HEK293 (cell line): ENCODE measurements around the gene SOAT2.

Source experiments
- BCL11A ChIP-seq: fragments of 450-650 bp; formaldehyde crosslinking; IDR thresholded peaks from 2 replicates; pipeline ENCODE4 v1.5.1; 2016; ENCODE audit warnings: low read depth, missing biosample characterization, missing genetic modification characterization
- GLI4 ChIP-seq: fragments of 450-650 bp; formaldehyde crosslinking; IDR thresholded peaks from 2 replicates; pipeline ENCODE4 v1.5.1; 2016; ENCODE audit warnings: missing biosample characterization, missing genetic modification characterization
- HOXC10 ChIP-seq: sonication (generic); formaldehyde crosslinking; IDR thresholded peaks from 2 replicates; pipeline ENCODE4 v1.8.1; 2023; ENCODE audit warnings: mild to moderate bottlenecking, missing genetic modification reagents
- OVOL3 ChIP-seq: fragments of 450-650 bp; formaldehyde crosslinking; IDR thresholded peaks from 2 replicates; pipeline ENCODE4 v1.5.1; 2016; ENCODE audit warnings: missing biosample characterization, missing genetic modification characterization
- SCRT2 ChIP-seq: fragments of 450-650 bp; formaldehyde crosslinking; IDR thresholded peaks from 2 replicates; pipeline ENCODE4 v1.5.1; 2016; ENCODE audit warnings: missing biosample characterization, missing genetic modification characterization
- ZBTB17 ChIP-seq: fragments of 450-650 bp; formaldehyde crosslinking; IDR thresholded peaks from 2 replicates; pipeline ENCODE4 v1.5.1; 2016; ENCODE audit warnings: missing biosample characterization, missing genetic modification characterization
- ZFP69B ChIP-seq: fragments of 450-650 bp; formaldehyde crosslinking; IDR thresholded peaks from 2 replicates; pipeline ENCODE4 v1.5.1; 2016; ENCODE audit warnings: missing biosample characterization, missing genetic modification characterization
- ZNF169 ChIP-seq: fragments of 450-650 bp; formaldehyde crosslinking; IDR thresholded peaks from 2 replicates; pipeline ENCODE4 v1.5.1; 2016; ENCODE audit warnings: missing biosample characterization, missing genetic modification characterization
- ZNF2 ChIP-seq: fragments of 450-650 bp; formaldehyde crosslinking; IDR thresholded peaks from 2 replicates; pipeline ENCODE4 v1.5.1; 2016; ENCODE audit warnings: missing biosample characterization, missing genetic modification characterization
- ZNF266 ChIP-seq: fragments of 450-650 bp; formaldehyde crosslinking; IDR thresholded peaks from 2 replicates; pipeline ENCODE4 v1.5.1; 2016; ENCODE audit warnings: missing biosample characterization, missing genetic modification characterization, low read depth
- ZNF391 ChIP-seq: fragments of 450-650 bp; formaldehyde crosslinking; IDR thresholded peaks from 2 replicates; pipeline ENCODE4 v1.5.1; 2016; ENCODE audit warnings: low read depth, missing biosample characterization, missing genetic modification characterization, borderline replicate concordance
- ZNF404 ChIP-seq: fragments of 450-650 bp; formaldehyde crosslinking; IDR thresholded peaks from 2 replicates; pipeline ENCODE4 v1.5.1; 2017; ENCODE audit warnings: missing biosample characterization, missing genetic modification characterization
- ZNF600 ChIP-seq: fragments of 450-650 bp; formaldehyde crosslinking; IDR thresholded peaks from 2 replicates; pipeline ENCODE4 v1.5.1; 2016; ENCODE audit warnings: missing biosample characterization, missing genetic modification characterization
- ZNF76 ChIP-seq: fragments of 450-650 bp; formaldehyde crosslinking; IDR thresholded peaks from 2 replicates; pipeline ENCODE4; 2016; ENCODE audit warnings: low read depth, missing biosample characterization, missing genetic modification characterization, borderline replicate concordance
- ZNF785 ChIP-seq: fragments of 450-650 bp; formaldehyde crosslinking; IDR thresholded peaks from 2 replicates; pipeline ENCODE4 v1.5.1; 2016; ENCODE audit warnings: missing biosample characterization, missing genetic modification characterization
- ZNF843 ChIP-seq: fragments of 450-650 bp; formaldehyde crosslinking; IDR thresholded peaks from 2 replicates; pipeline ENCODE4 v1.5.1; 2016; ENCODE audit warnings: missing biosample characterization, missing genetic modification characterization
- TF ChIP-seq, protein P1 (sequence below): fragments of 450-650 bp; formaldehyde crosslinking; IDR thresholded peaks from 2 replicates; pipeline ENCODE4 v1.5.1; 2016; ENCODE audit warnings: missing biosample characterization, missing genetic modification characterization
- TF ChIP-seq, protein P2 (sequence below): fragments of 450-650 bp; formaldehyde crosslinking; IDR thresholded peaks from 2 replicates; pipeline ENCODE4 v1.5.1; 2016; ENCODE audit warnings: missing biosample characterization, missing genetic modification characterization
- TF ChIP-seq, protein P3 (sequence below): fragments of 450-650 bp; formaldehyde crosslinking; IDR thresholded peaks from 2 replicates; pipeline ENCODE4 v1.5.1; 2016; ENCODE audit warnings: missing biosample characterization, missing genetic modification characterization
- TF ChIP-seq, protein P4 (sequence below): IDR thresholded peaks from 2 replicates; pipeline ENCODE4 v1.6.1; 2011; ENCODE audit warnings: mild to moderate bottlenecking, low read depth, low read length, borderline replicate concordance
- TF ChIP-seq, protein P5 (sequence below): sonication (generic); formaldehyde crosslinking; IDR thresholded peaks from 2 replicates; pipeline ENCODE4 v1.8.1; 2022; ENCODE audit warnings: mild to moderate bottlenecking, moderate library complexity, missing genetic modification reagents
- TF ChIP-seq, protein P6 (sequence below): fragments of 450-650 bp; formaldehyde crosslinking; IDR thresholded peaks from 2 replicates; pipeline ENCODE4 v1.5.1; 2017; ENCODE audit warnings: missing biosample characterization, missing genetic modification characterization
- TF ChIP-seq, protein P7 (sequence below): fragments of 450-650 bp; formaldehyde crosslinking; IDR thresholded peaks from 2 replicates; pipeline ENCODE4; 2016; ENCODE audit warnings: missing biosample characterization, missing genetic modification characterization
- TF ChIP-seq, protein P8 (sequence below): fragments of 450-650 bp; formaldehyde crosslinking; IDR thresholded peaks from 2 replicates; pipeline ENCODE4 v1.5.1; 2016; ENCODE audit warnings: missing biosample characterization, missing genetic modification characterization
- TF ChIP-seq, protein P9 (sequence below): fragments of 450-650 bp; formaldehyde crosslinking; IDR thresholded peaks from 2 replicates; pipeline ENCODE4 v1.5.1; 2016; ENCODE audit warnings: missing biosample characterization, missing genetic modification characterization

SOAT2 gene

DNA sequence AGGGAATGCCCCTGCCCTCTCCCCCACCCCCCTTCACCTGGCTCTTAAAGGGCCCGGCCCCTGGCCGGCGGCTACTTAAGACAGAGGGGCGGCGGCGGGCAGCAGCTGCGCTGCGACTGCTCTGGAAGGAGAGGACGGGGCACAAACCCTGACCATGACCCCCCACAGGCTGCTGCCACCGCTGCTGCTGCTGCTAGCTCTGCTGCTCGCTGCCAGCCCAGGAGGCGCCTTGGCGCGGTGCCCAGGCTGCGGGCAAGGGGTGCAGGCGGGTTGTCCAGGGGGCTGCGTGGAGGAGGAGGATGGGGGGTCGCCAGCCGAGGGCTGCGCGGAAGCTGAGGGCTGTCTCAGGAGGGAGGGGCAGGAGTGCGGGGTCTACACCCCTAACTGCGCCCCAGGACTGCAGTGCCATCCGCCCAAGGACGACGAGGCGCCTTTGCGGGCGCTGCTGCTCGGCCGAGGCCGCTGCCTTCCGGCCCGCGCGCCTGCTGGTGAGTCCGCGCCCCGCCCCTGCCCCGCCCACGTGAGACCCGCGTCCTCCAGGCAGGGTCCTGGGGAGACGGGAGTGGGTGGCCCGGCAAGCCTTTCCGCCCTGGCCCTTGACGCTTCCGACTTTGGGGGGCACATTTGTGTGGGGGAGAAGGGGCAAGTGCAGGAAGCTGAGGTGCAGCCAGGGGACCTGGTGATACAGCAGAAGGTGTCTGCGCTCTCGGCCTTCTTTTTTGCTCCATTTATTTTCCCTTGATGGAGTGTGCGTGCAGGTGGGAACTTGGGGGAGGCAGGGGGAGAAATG, 5.5 kb upstream of the SOAT2 start, which contains the start of gene IGFBP6 (continued):
- TF ChIP-seq ZNF391 (tag by site-specific recombination) (no peak), ZBTB17 (tag by site-specific recombination) (peak; percentile 79), ZNF2 (peak; percentile 87), ZNF785 (tag by site-specific recombination) (no peak), HOXC10 (CRISPR knock-in tag) (no peak), BCL11A (tag by site-specific recombination) (0 out of 2 replicates have a peak, but pooled peaks have one; percentile 28), OVOL3 (tag by site-specific recombination) (no peak), ZNF600 (tag by site-specific recombination) (peak; percentile 63), ZNF169 (tag by site-specific recombination) (no peak), ZNF404 (no peak), ZNF76 (tag by site-specific recombination) (peak; percentile 27; the same call in 1 of the 2 replicates), ZNF843 (tag by site-specific recombination) (peak; percentile 61; the same call in 1 of the 2 replicates), GLI4 (tag by site-specific recombination) (0 out of 2 replicates have a peak, but pooled peaks have one; percentile 37), SCRT2 (no peak), ZFP69B (peak; percentile 61), ZNF266 (tag by site-specific recombination) (no peak)
- TF ChIP-seq, protein P1, sequence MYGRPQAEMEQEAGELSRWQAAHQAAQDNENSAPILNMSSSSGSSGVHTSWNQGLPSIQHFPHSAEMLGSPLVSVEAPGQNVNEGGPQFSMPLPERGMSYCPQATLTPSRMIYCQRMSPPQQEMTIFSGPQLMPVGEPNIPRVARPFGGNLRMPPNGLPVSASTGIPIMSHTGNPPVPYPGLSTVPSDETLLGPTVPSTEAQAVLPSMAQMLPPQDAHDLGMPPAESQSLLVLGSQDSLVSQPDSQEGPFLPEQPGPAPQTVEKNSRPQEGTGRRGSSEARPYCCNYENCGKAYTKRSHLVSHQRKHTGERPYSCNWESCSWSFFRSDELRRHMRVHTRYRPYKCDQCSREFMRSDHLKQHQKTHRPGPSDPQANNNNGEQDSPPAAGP, result peak; percentile 87
- TF ChIP-seq, protein P2, sequence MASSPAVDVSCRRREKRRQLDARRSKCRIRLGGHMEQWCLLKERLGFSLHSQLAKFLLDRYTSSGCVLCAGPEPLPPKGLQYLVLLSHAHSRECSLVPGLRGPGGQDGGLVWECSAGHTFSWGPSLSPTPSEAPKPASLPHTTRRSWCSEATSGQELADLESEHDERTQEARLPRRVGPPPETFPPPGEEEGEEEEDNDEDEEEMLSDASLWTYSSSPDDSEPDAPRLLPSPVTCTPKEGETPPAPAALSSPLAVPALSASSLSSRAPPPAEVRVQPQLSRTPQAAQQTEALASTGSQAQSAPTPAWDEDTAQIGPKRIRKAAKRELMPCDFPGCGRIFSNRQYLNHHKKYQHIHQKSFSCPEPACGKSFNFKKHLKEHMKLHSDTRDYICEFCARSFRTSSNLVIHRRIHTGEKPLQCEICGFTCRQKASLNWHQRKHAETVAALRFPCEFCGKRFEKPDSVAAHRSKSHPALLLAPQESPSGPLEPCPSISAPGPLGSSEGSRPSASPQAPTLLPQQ (tag by site-specific recombination), result peak; percentile 63; the same call in 1 of the 2 replicates
- TF ChIP-seq, protein P3, sequence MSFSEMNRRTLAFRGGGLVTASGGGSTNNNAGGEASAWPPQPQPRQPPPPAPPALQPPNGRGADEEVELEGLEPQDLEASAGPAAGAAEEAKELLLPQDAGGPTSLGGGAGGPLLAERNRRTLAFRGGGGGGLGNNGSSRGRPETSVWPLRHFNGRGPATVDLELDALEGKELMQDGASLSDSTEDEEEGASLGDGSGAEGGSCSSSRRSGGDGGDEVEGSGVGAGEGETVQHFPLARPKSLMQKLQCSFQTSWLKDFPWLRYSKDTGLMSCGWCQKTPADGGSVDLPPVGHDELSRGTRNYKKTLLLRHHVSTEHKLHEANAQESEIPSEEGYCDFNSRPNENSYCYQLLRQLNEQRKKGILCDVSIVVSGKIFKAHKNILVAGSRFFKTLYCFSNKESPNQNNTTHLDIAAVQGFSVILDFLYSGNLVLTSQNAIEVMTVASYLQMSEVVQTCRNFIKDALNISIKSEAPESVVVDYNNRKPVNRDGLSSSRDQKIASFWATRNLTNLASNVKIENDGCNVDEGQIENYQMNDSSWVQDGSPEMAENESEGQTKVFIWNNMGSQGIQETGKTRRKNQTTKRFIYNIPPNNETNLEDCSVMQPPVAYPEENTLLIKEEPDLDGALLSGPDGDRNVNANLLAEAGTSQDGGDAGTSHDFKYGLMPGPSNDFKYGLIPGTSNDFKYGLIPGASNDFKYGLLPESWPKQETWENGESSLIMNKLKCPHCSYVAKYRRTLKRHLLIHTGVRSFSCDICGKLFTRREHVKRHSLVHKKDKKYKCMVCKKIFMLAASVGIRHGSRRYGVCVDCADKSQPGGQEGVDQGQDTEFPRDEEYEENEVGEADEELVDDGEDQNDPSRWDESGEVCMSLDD (tag by site-specific recombination), result peak; percentile 98
- TF ChIP-seq, protein P4, sequence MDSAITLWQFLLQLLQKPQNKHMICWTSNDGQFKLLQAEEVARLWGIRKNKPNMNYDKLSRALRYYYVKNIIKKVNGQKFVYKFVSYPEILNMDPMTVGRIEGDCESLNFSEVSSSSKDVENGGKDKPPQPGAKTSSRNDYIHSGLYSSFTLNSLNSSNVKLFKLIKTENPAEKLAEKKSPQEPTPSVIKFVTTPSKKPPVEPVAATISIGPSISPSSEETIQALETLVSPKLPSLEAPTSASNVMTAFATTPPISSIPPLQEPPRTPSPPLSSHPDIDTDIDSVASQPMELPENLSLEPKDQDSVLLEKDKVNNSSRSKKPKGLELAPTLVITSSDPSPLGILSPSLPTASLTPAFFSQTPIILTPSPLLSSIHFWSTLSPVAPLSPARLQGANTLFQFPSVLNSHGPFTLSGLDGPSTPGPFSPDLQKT, result no peak
- TF ChIP-seq, protein P5, sequence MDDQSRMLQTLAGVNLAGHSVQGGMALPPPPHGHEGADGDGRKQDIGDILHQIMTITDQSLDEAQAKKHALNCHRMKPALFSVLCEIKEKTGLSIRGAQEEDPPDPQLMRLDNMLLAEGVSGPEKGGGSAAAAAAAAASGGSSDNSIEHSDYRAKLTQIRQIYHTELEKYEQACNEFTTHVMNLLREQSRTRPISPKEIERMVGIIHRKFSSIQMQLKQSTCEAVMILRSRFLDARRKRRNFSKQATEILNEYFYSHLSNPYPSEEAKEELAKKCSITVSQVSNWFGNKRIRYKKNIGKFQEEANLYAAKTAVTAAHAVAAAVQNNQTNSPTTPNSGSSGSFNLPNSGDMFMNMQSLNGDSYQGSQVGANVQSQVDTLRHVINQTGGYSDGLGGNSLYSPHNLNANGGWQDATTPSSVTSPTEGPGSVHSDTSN, result 0 out of 2 replicates have a peak, but pooled peaks have one; percentile 50
- TF ChIP-seq, protein P6, sequence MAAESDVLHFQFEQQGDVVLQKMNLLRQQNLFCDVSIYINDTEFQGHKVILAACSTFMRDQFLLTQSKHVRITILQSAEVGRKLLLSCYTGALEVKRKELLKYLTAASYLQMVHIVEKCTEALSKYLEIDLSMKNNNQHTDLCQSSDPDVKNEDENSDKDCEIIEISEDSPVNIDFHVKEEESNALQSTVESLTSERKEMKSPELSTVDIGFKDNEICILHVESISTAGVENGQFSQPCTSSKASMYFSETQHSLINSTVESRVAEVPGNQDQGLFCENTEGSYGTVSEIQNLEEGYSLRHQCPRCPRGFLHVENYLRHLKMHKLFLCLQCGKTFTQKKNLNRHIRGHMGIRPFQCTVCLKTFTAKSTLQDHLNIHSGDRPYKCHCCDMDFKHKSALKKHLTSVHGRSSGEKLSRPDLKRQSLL (tag by site-specific recombination), result no peak
- TF ChIP-seq, protein P7, sequence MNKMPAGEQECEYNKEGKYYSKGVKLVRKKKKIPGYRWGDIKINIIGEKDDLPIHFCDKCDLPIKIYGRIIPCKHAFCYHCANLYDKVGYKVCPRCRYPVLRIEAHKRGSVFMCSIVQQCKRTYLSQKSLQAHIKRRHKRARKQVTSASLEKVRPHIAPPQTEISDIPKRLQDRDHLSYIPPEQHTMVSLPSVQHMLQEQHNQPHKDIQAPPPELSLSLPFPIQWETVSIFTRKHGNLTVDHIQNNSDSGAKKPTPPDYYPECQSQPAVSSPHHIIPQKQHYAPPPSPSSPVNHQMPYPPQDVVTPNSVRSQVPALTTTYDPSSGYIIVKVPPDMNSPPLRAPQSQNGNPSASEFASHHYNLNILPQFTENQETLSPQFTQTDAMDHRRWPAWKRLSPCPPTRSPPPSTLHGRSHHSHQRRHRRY (tag by site-specific recombination), result 0 out of 2 replicates have a peak, but pooled peaks have one; percentile 35
- TF ChIP-seq, protein P8, sequence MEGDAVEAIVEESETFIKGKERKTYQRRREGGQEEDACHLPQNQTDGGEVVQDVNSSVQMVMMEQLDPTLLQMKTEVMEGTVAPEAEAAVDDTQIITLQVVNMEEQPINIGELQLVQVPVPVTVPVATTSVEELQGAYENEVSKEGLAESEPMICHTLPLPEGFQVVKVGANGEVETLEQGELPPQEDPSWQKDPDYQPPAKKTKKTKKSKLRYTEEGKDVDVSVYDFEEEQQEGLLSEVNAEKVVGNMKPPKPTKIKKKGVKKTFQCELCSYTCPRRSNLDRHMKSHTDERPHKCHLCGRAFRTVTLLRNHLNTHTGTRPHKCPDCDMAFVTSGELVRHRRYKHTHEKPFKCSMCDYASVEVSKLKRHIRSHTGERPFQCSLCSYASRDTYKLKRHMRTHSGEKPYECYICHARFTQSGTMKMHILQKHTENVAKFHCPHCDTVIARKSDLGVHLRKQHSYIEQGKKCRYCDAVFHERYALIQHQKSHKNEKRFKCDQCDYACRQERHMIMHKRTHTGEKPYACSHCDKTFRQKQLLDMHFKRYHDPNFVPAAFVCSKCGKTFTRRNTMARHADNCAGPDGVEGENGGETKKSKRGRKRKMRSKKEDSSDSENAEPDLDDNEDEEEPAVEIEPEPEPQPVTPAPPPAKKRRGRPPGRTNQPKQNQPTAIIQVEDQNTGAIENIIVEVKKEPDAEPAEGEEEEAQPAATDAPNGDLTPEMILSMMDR (tag by site-specific recombination), result peak; percentile 47; the same call in 1 of the 2 replicates
- TF ChIP-seq, protein P9, sequence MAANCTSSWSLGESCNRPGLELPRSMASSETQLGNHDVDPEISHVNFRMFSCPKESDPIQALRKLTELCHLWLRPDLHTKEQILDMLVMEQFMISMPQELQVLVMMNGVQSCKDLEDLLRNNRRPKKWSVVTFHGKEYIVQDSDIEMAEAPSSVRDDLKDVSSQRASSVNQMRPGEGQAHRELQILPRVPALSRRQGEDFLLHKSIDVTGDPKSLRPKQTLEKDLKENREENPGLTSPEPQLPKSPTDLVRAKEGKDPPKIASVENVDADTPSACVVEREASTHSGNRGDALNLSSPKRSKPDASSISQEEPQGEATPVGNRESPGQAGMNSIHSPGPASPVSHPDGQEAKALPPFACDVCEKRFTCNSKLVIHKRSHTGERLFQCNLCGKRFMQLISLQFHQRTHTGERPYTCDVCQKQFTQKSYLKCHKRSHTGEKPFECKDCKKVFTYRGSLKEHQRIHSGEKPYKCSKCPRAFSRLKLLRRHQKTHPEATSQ, result peak; percentile 72
